H1 (cell line): ENCODE data around the gene TMEM134. TPM values are rescaled to one million over a fixed set of nuclear protein-coding genes. Genes with fewer than 3 reads are reported as not detected.
"Not testable (repeated sequence)": the region's sequence is repeated elsewhere in the genome, so short reads cannot be mapped to it uniquely, and the experiment has no call there.

Experiments used
- CTCF ChIA-PET: fragments of 300-600 bp; sonication (Branson Sonifier 250); formaldehyde crosslinking; loops from one replicate; lab custom pipeline; 2021; ENCODE audit not compliant: partially characterized antibody; lab: Charles Lee
- POLR2A ChIA-PET: fragments of 300-600 bp; sonication (Branson Sonifier 250); formaldehyde crosslinking; loops from one replicate; lab custom pipeline; 2021; ENCODE audit warnings: inconsistent platforms; ENCODE audit not compliant: partially characterized antibody; lab: Charles Lee
- DNase-seq, 2 experiments: peaks; one replicate each; pipeline versions ENCODE4 v3.0.0 to v3.0.0-alpha.2; 2010 to 2022; ENCODE audit warnings: low spot score in 2 of 2, low read depth in 1 of 2, mixed read lengths in 1 of 2
- FAIRE-seq: peaks from 2 replicates; lab custom pipeline; 2011; peaks lifted over from hg19 to GRCh38; lab: Jason Lieb, UNC
- H2AFZ ChIP-seq: 2 replicates; pipeline ENCODE4 v1.8.1; 2012; ENCODE audit warnings: low read length, inconsistent platforms
- H2AK5ac ChIP-seq: 2 replicates; pipeline ENCODE4 v1.6.1; 2013; ENCODE audit warnings: low read depth, low read length
- H2BK120ac ChIP-seq: replicated peaks from 2 replicates; pipeline ENCODE3; 2013; ENCODE audit warnings: low read depth, low read length, inconsistent platforms
- H2BK12ac ChIP-seq: 2 replicates; pipeline ENCODE4 v1.6.1; 2013; ENCODE audit warnings: low read depth, low read length
- H2BK15ac ChIP-seq: 2 replicates; pipeline ENCODE4 v1.6.1; 2013; ENCODE audit warnings: low read length
- H2BK20ac ChIP-seq: 2 replicates; pipeline ENCODE4 v1.6.1; 2013; ENCODE audit warnings: low read length
- H2BK5ac ChIP-seq: 2 replicates; pipeline ENCODE4 v1.6.1; 2013; ENCODE audit warnings: low read depth, low read length
- H3K14ac ChIP-seq: 2 replicates; pipeline ENCODE4 v1.6.1; 2013; ENCODE audit warnings: inconsistent platforms; ENCODE audit not compliant: insufficient read length
- H3K18ac ChIP-seq: 2 replicates; pipeline ENCODE4 v1.6.1; 2013; ENCODE audit warnings: low read length; ENCODE audit errors: extremely low read depth
- H3K23ac ChIP-seq: 2 replicates; pipeline ENCODE4 v1.6.1; 2013; ENCODE audit warnings: inconsistent platforms; ENCODE audit not compliant: insufficient read length
- H3K23me2 ChIP-seq: 2 replicates; pipeline ENCODE4 v1.6.1; 2013; ENCODE audit warnings: low read depth, low read length
- H3K27ac ChIP-seq: 2 replicates; pipeline ENCODE4 v1.6.1; 2011; ENCODE audit warnings: low read depth, low read length, inconsistent platforms
- H3K27me3 ChIP-seq, 4 experiments: replicated peaks in 1 of 4; 1 replicate in 1 of 4; 2 replicates in 3 of 4; pipeline versions ENCODE4 v1.6.1 to v1.8.1; 2011 to 2013; ENCODE audit warnings: low read length in 3 of 4, mild to moderate bottlenecking in 3 of 4, inconsistent platforms in 2 of 4, mixed read lengths in 2 of 4, moderate library complexity in 1 of 4; ENCODE audit not compliant: control insufficient read depth in 3 of 4, insufficient read depth in 3 of 4; ENCODE audit errors: extremely low read depth in 1 of 4
- H3K36me3 ChIP-seq, 4 experiments: 2 replicates each; pipeline versions ENCODE4 v1.6.1 to v1.8.1; 2011 to 2013; ENCODE audit warnings: mild to moderate bottlenecking in 4 of 4, low read length in 3 of 4, moderate library complexity in 2 of 4, control low read depth in 1 of 4, inconsistent platforms in 1 of 4; ENCODE audit not compliant: insufficient read depth in 4 of 4, control insufficient read depth in 2 of 4
- H3K4ac ChIP-seq: replicated peaks from 2 replicates; pipeline ENCODE3; 2013; ENCODE audit warnings: low read length, low read depth, mixed read lengths, inconsistent platforms; ENCODE audit not compliant: insufficient read length
- H3K4me1 ChIP-seq, 4 experiments: replicated peaks in 1 of 4; 1 replicate in 1 of 4; 2 replicates in 3 of 4; pipeline versions ENCODE4 v1.6.1 to v1.8.1; 2011 to 2013; ENCODE audit warnings: low read length in 3 of 4, inconsistent platforms in 2 of 4, mixed read lengths in 1 of 4; ENCODE audit not compliant: insufficient read depth in 4 of 4, control insufficient read depth in 3 of 4
- H3K4me2 ChIP-seq, 2 experiments: 2 replicates each; pipeline versions ENCODE4 v1.6.1 to v1.8.1; 2011 to 2013; ENCODE audit warnings: low read depth in 2 of 2, low read length in 2 of 2, control low read depth in 1 of 2, inconsistent platforms in 1 of 2, mild to moderate bottlenecking in 1 of 2; ENCODE audit not compliant: insufficient read depth in 1 of 2
- H3K4me3 ChIP-seq, 4 experiments: fragments of 200-600, 300-600 bp in 1 of 4; sonication (generic), shearing (Covaris generic), sonication (Bioruptor Twin) in 1 of 4; 2 replicates each; pipeline versions ENCODE4 v1.5.1 to v1.8.1; 2011 to 2016; ENCODE audit warnings: low read length in 4 of 4, low read depth in 3 of 4, control low read depth in 2 of 4, inconsistent platforms in 2 of 4, mild to moderate bottlenecking in 2 of 4, mixed read lengths in 1 of 4, moderate library complexity in 1 of 4; ENCODE audit not compliant: insufficient read depth in 2 of 4; ENCODE audit errors: extremely low read depth in 1 of 4
- H3K56ac ChIP-seq: replicated peaks from 2 replicates; pipeline ENCODE3; 2013; ENCODE audit warnings: low read depth, mild to moderate bottlenecking, mixed read lengths, low read length, inconsistent platforms; ENCODE audit not compliant: insufficient read length
- H3K79me1 ChIP-seq: 2 replicates; pipeline ENCODE4 v1.6.1; 2013; ENCODE audit warnings: low read depth, low read length, control low read depth
- H3K79me2 ChIP-seq, 2 experiments: 2 replicates each; pipeline versions ENCODE4 v1.6.1 to v1.8.1; 2012 to 2013; ENCODE audit warnings: low read length in 2 of 2, mild to moderate bottlenecking in 2 of 2, inconsistent platforms in 1 of 2; ENCODE audit not compliant: insufficient read depth in 2 of 2, control insufficient read depth in 1 of 2
- H3K9ac ChIP-seq, 4 experiments: replicated peaks in 1 of 4; 1 replicate in 1 of 4; 2 replicates in 3 of 4; pipeline versions ENCODE4 v1.6.1 to v1.8.1; 2011 to 2013; ENCODE audit warnings: low read depth in 3 of 4, low read length in 3 of 4, control low read depth in 2 of 4, mild to moderate bottlenecking in 2 of 4, moderate library complexity in 2 of 4, inconsistent platforms in 1 of 4; ENCODE audit errors: extremely low read depth in 1 of 4
- H3K9me3 ChIP-seq, 2 experiments: 2 replicates each; pipeline versions ENCODE4 v1.6.1 to v1.8.1; 2012 to 2013; ENCODE audit warnings: mild to moderate bottlenecking in 2 of 2, moderate library complexity in 2 of 2, control low read depth in 1 of 2, inconsistent platforms in 1 of 2, low read depth in 1 of 2, low read length in 1 of 2, mixed read lengths in 1 of 2; ENCODE audit not compliant: insufficient read depth in 2 of 2
- H4K20me1 ChIP-seq, 2 experiments: replicated peaks in 1 of 2; 2 replicates each; pipeline versions ENCODE3 to v1.8.1; 2011 to 2013; ENCODE audit warnings: inconsistent platforms in 2 of 2, low read length in 2 of 2, mild to moderate bottlenecking in 1 of 2; ENCODE audit not compliant: insufficient read depth in 2 of 2, control insufficient read depth in 1 of 2
- H4K5ac ChIP-seq: 2 replicates; pipeline ENCODE4 v1.6.1; 2013; ENCODE audit warnings: low read length, low read depth, mixed read lengths, inconsistent platforms; ENCODE audit not compliant: insufficient read length
- H4K8ac ChIP-seq: 2 replicates; pipeline ENCODE4 v1.8.0; 2013; ENCODE audit warnings: mild to moderate bottlenecking, moderate library complexity, low read length, inconsistent platforms; ENCODE audit not compliant: insufficient read depth; ENCODE audit errors: extremely low read depth
- H4K91ac ChIP-seq: replicated peaks from 2 replicates; pipeline ENCODE3; 2013; ENCODE audit warnings: low read length, mixed read lengths, inconsistent platforms; ENCODE audit not compliant: insufficient read length
- WGBS, 2 experiments: shearing (Covaris generic) in 1 of 2; methylation state at CpG; one replicate each; pipeline versions ENCODE4 v1.1.6 to v1.1.7; 2013 to 2015; ENCODE audit warnings: low lambda C conversion rate in 2 of 2, mixed read lengths in 2 of 2, inconsistent platforms in 1 of 2, low coverage in 1 of 2, missing lambda C conversion rate in 1 of 2; ENCODE audit not compliant: insufficient replicate concordance in 2 of 2, insufficient coverage in 1 of 2, insufficient read length in 1 of 2; ENCODE audit errors: extremely low coverage in 1 of 2, missing lambda C conversion rate in 1 of 2; 5-methylcytosine and 5-hydroxymethylcytosine counted together
- polyA plus RNA-seq, 7 experiments: library from polyadenylated mRNA; depleted of rRNA in 3 of 7; stranded (reverse) in 5 of 7; unstranded in 2 of 7; fragments of >200 nt in 5 of 7; fragments of 200-250 nt in 2 of 7; gene quantifications; 1 replicate in 5 of 7; 2 replicates in 1 of 7; 4 replicates in 1 of 7; pipeline versions ENCODE4 v1.2.1 to v1.2.3, GENCODE V29; 2011 to 2013; ENCODE audit warnings: missing spikeins in 2 of 7, mixed read lengths in 2 of 7
- total RNA-seq: library from RNA; stranded (reverse); fragmentation: NEBNext Ultra II Directional; extraction: Animal tissue kit (Norgen Biotek cat#: 25700); gene quantifications from 2 replicates; pipeline ENCODE4 v1.2.1, GENCODE V29; 2021

The TMEM134 gene
- total and polyA plus RNA-seq, 2 of the 8 experiments (the other 6 are each of a cell fraction or from before 2014, with no cell fraction given), result 32.4 to 229 TPM

DNA sequence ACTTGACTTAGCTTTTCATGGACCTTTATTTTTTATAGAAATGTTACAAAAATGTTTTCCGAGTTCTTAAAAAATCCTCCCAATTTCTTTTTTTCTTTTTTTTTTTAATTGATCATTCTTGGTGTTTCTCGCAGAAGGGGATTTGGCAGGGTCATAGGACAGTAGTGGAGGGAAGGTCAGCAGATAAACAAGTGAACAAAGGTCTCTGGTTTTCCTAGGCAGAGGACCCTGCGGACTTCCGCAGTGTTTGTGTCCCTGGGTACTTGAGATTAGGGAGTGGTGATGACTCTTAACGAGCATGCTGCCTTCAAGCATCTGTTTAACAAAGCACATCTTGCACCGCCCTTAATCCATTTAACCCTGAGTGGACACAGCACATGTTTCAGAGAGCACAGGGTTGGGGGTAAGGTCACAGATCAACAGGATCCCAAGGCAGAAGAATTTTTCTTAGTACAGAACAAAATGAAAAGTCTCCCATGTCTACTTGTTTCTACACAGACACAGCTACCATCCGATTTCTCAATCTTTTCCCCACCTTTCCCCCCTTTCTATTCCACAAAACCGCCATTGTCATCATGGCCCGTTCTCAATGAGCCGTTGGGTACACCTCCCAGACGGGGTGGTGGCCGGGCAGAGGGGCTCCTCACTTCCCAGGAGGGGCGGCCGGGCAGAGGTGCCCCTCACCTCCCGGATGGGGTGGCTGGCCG is 8.4 kb upstream of the TMEM134 start:
- H4K91ac ChIP-seq, H3K4me3 ChIP-seq, H3K4me2 ChIP-seq, H3K4me1 ChIP-seq, POLR2A ChIA-PET, H3K56ac ChIP-seq, H3K14ac ChIP-seq, H2AK5ac ChIP-seq, H3K4ac ChIP-seq, DNase-seq, H3K18ac ChIP-seq, H3K9ac ChIP-seq, H3K79me1 ChIP-seq, H3K79me2 ChIP-seq, H2BK120ac ChIP-seq, FAIRE-seq, H3K23me2 ChIP-seq, H2BK5ac ChIP-seq, H2BK20ac ChIP-seq, H4K20me1 ChIP-seq, H3K27me3 ChIP-seq, H2BK15ac ChIP-seq, H3K36me3 ChIP-seq, H3K9me3 ChIP-seq, H4K5ac ChIP-seq, H3K27ac ChIP-seq, H2BK12ac ChIP-seq, H4K8ac ChIP-seq, H3K23ac ChIP-seq, H2AFZ ChIP-seq: not testable (repeated sequence)
- CTCF ChIA-PET, result interaction anchor here (0.7 to 2.1 kb wide), 4 partner anchors 34 to 126 kb away, joined by 3 to 6 read pairs (median 5); no protein-coding TSS in a partner anchor
- WGBS, 2 experiments, result 85% methylated on average over 12 of the region's 16 CpGs; no CpG with 5 or more reads in 1 of the 2 experiments
